Activated CD4-positive, alpha-beta T cell treated with anti-CD3 and anti-CD28 coated beads, Interleukin-2, amount 10 ng/mL, durations not matched to agents 7 days and 5 days (primary cell): ENCODE measurements around the gene GUK1. TPM values are rescaled to one million over a fixed set of nuclear protein-coding genes. Genes with fewer than 3 reads are reported as not detected.
A peak's percentile ranks its signal among the peaks of the same experiment; 100 is the strongest.

ENCODE experiments used
- CTCF ChIA-PET: fragments of 350-600 bp; sonication (Branson Sonifier 250); formaldehyde crosslinking; loops from one replicate; lab custom pipeline; 2021; ENCODE audit warnings: antibody characterized with exemption; lab: Charles Lee
- POLR2A ChIA-PET: fragments of 350-600 bp; sonication (Branson Sonifier 250); formaldehyde crosslinking; loops from one replicate; lab custom pipeline; 2021; ENCODE audit warnings: antibody characterized with exemption; lab: Charles Lee
- DNase-seq: peaks from one replicate; pipeline ENCODE4 v3.0.0-alpha.2; 2020
- H3K27ac Mint-ChIP-seq: one replicate; pipeline ENCODE4 v1.8.0; 2021; ENCODE audit warnings: mild to moderate bottlenecking, moderate library complexity, mixed read lengths
- H3K27me3 Mint-ChIP-seq: one replicate; pipeline ENCODE4 v1.8.0; 2021; ENCODE audit warnings: mixed read lengths
- H3K36me3 Mint-ChIP-seq: one replicate; pipeline ENCODE4 v1.8.0; 2021; ENCODE audit warnings: low read depth, mixed read lengths
- H3K4me1 Mint-ChIP-seq: one replicate; pipeline ENCODE4 v1.8.0; 2021; ENCODE audit warnings: mixed read lengths
- H3K4me3 Mint-ChIP-seq: one replicate; pipeline ENCODE4 v1.8.0; 2021; ENCODE audit warnings: mild to moderate bottlenecking, moderate library complexity, mixed read lengths
- H3K9me3 Mint-ChIP-seq: one replicate; pipeline ENCODE4 v1.8.0; 2021; ENCODE audit warnings: mixed read lengths
- total RNA-seq, 2 experiments: library from RNA; stranded (reverse); gene quantifications; one replicate each; pipeline ENCODE4 v1.2.3, GENCODE V29; 2021

GUK1 gene
- total RNA-seq, 2 experiments from 2014 or later = 207 to 260 TPM

DNA sequence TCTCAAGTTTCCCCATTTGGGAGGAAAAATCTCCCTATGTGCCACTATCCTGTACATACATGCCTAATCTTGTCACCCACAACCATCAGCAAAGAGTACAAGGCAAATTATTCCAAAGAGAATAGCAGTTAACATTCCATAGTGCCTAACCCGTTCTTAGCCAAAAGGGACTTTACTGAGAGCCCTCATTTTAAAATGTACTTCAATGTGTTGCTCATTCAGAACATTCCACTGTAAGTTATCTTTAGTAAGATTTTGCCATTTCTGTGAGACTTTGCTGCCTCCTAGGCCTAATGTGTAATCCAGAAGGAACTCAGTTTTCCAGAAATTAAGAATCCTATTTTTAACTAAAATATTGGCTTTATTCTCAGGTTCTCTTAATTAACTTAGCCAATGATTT, 19.7 kb upstream of the GUK1 start:
- H3K36me3 Mint-ChIP-seq = peaks cover 11% of the 10 kb centered on the region
- no peak for DNase-seq
- H3K4me1 Mint-ChIP-seq = peaks cover 8% of the 10 kb centered on the region
- no peaks in the 10 kb centered on the region for H3K27me3 Mint-ChIP-seq
- H3K27ac Mint-ChIP-seq = no peak overlapping the region
- peaks cover 14% of the 10 kb centered on the region for H3K9me3 Mint-ChIP-seq
- POLR2A ChIA-PET = no interaction called here
- no peak overlapping the region for H3K4me3 Mint-ChIP-seq
- CTCF ChIA-PET = interaction anchor here (3.5 kb wide), 1 partner anchor 46 kb away, joined by 12 read pairs; the partner anchor contains the start of gene IBA57

- Mint-ChIP-seq H3K27me3 (no peaks in the 10 kb centered on the region), H3K4me1 (peaks cover 11% of the 10 kb centered on the region), H3K4me3 (no peak overlapping the region), H3K9me3 (peaks cover 14% of the 10 kb centered on the region), H3K36me3 (peaks cover 11% of the 10 kb centered on the region), H3K27ac (peak overlapping the region; percentile 41)
- DNase-seq = no peak
- ChIA-PET POLR2A (interaction anchor here (0.6 kb wide), 1 partner anchor 17 kb away, joined by 3 read pairs; no protein-coding TSS in a partner anchor), CTCF (interaction anchor here (1.2 to 3.5 kb wide), 3 partner anchors 10 to 45 kb away, joined by 3 to 12 read pairs (median 9); partner anchors contain the start of gene IBA57)
These were observed 19.1 kb upstream of the GUK1 start for GRCh38 chr1:228120857-228121489.

GRCh38 chr1:228122921-228123441, 17.1 kb upstream of the GUK1 start:
- ChIA-PET POLR2A (no interaction called here), CTCF (interaction anchor here (0.7 to 3.5 kb wide), 6 partner anchors 8 to 170 kb away, joined by 3 to 12 read pairs (median 4); partner anchors contain the start of gene IBA57)
- DNase-seq = no peak
- Mint-ChIP-seq H3K4me3 (no peak overlapping the region), H3K27me3 (no peaks in the 10 kb centered on the region), H3K4me1 (peaks cover 11% of the 10 kb centered on the region), H3K27ac (no peak overlapping the region), H3K36me3 (peaks cover 6% of the 10 kb centered on the region), H3K9me3 (peaks cover 9% of the 10 kb centered on the region)

- Mint-ChIP-seq H3K4me3 (no peak overlapping the region), H3K27ac (no peak overlapping the region), H3K27me3 (no peaks in the 10 kb centered on the region), H3K36me3 (peaks cover 4% of the 10 kb centered on the region), H3K4me1 (peaks cover 11% of the 10 kb centered on the region), H3K9me3 (peaks cover 6% of the 10 kb centered on the region)
- no peak for DNase-seq
- CTCF ChIA-PET = interaction anchor here (0.7 to 3.5 kb wide), 5 partner anchors 9 to 170 kb away, joined by 3 to 12 read pairs (median 4); partner anchors contain the start of gene IBA57
- POLR2A ChIA-PET = no interaction called here
These were observed 16.6 kb upstream of the GUK1 start for GRCh38 chr1:228123505-228123904.

GRCh38 chr1:228125185-228125584, 14.9 kb upstream of the GUK1 start:
- Mint-ChIP-seq H3K36me3 (peaks cover 2% of the 10 kb centered on the region), H3K4me1 (peaks cover 11% of the 10 kb centered on the region), H3K27ac (no peak overlapping the region), H3K27me3 (no peaks in the 10 kb centered on the region), H3K4me3 (no peak overlapping the region), H3K9me3 (no peaks in the 10 kb centered on the region)
- ChIA-PET POLR2A (no interaction called here), CTCF (interaction anchor here (1.8 to 3.1 kb wide), 2 partner anchors 12 to 40 kb away, joined by 9 to 10 read pairs; partner anchors contain the start of gene IBA57)
- no peak for DNase-seq

- no peak overlapping the region for H3K27ac Mint-ChIP-seq
- no peaks in the 10 kb centered on the region for H3K9me3 Mint-ChIP-seq
- DNase-seq = no peak
- peaks cover 11% of the 10 kb centered on the region for H3K4me1 Mint-ChIP-seq
- H3K27me3 Mint-ChIP-seq = peaks cover 21% of the 10 kb centered on the region
- POLR2A ChIA-PET = no interaction called here
- H3K4me3 Mint-ChIP-seq = no peak overlapping the region
- CTCF ChIA-PET = interaction anchor here (0.8 to 2.2 kb wide), 4 partner anchors 10 to 35 kb away, joined by 3 to 9 read pairs (median 6); no protein-coding TSS in a partner anchor
- no peaks in the 10 kb centered on the region for H3K36me3 Mint-ChIP-seq
These were observed 8.3 kb upstream of the GUK1 start for GRCh38 chr1:228131766-228132165.

- Mint-ChIP-seq H3K9me3 (no peaks in the 10 kb centered on the region), H3K4me3 (no peak overlapping the region), H3K4me1 (peaks cover 19% of the 10 kb centered on the region), H3K27ac (no peak overlapping the region), H3K36me3 (no peaks in the 10 kb centered on the region), H3K27me3 (peaks cover 29% of the 10 kb centered on the region)
- CTCF ChIA-PET = interaction anchor here (1.3 to 1.9 kb wide), 3 partner anchors 8 to 32 kb away, joined by 3 to 7 read pairs (median 4); partner anchors contain the start of gene IBA57
- POLR2A ChIA-PET = interaction anchor here (0.5 kb wide), 1 partner anchor 61 kb away, joined by 3 read pairs; no protein-coding TSS in a partner anchor
- no peak for DNase-seq
These were observed 5.5 kb upstream of the GUK1 start for GRCh38 chr1:228134591-228134990.

DNA sequence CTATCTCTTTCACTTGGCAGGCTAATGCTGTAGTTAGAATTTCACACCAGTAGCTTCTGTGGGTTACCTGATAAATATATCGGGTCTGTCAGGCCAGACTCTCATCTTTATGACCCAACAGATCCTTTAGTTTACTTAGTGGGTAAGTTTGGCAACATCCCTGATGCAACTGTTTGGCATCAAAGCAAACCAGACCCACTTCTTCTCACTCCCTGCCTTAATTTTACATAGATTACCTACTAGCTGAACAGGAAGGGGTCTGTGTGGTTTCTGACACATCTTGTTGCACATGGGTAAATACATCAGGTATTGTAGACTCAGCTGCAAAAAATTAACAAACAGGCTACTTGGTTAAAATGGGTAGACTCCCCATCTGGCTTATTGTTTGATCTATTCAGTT, 3.2 kb upstream of the GUK1 start:
- POLR2A ChIA-PET = no interaction called here
- DNase-seq = no peak
- Mint-ChIP-seq H3K27me3 (peaks cover 27% of the 10 kb centered on the region), H3K27ac (no peak overlapping the region), H3K4me3 (no peak overlapping the region), H3K9me3 (no peaks in the 10 kb centered on the region), H3K36me3 (peaks cover 9% of the 10 kb centered on the region), H3K4me1 (peaks cover 17% of the 10 kb centered on the region)
- CTCF ChIA-PET = interaction anchor here (1.4 to 11.0 kb wide), 4 partner anchors 11 to 48 kb away, joined by 3 to 104 read pairs (median 8); partner anchors contain the start of gene IBA57

GRCh38 chr1:228139406-228139930, 611 bp upstream of the GUK1 start:
- H3K27me3 Mint-ChIP-seq = peaks cover 27% of the 10 kb centered on the region
- POLR2A ChIA-PET = no interaction called here
- DNase-seq = no peak
- peak overlapping the region; percentile 100 for H3K27ac Mint-ChIP-seq
- CTCF ChIA-PET = interaction anchor here (0.9 to 11.0 kb wide), 3 partner anchors 25 to 49 kb away, joined by 3 to 104 read pairs (median 3); partner anchors contain the start of genes IBA57 and MRPL55
- H3K4me3 Mint-ChIP-seq = peak overlapping the region; percentile 99
- H3K4me1 Mint-ChIP-seq = peaks cover 41% of the 10 kb centered on the region
- H3K36me3 Mint-ChIP-seq = peaks cover 16% of the 10 kb centered on the region
- H3K9me3 Mint-ChIP-seq = no peaks in the 10 kb centered on the region

- Mint-ChIP-seq H3K4me3 (peak overlapping the region; percentile 99), H3K36me3 (peaks cover 16% of the 10 kb centered on the region), H3K9me3 (no peaks in the 10 kb centered on the region), H3K4me1 (peaks cover 41% of the 10 kb centered on the region), H3K27me3 (peaks cover 18% of the 10 kb centered on the region), H3K27ac (peak overlapping the region; percentile 100)
- ChIA-PET POLR2A (no interaction called here), CTCF (interaction anchor here (0.6 to 11.0 kb wide), 4 partner anchors 24 to 317 kb away, joined by 3 to 104 read pairs (median 3); partner anchors contain the start of gene IBA57)
- DNase-seq = no peak
These were observed 696 bp downstream of the GUK1 start for GRCh38 chr1:228140724-228141225.

DNA sequence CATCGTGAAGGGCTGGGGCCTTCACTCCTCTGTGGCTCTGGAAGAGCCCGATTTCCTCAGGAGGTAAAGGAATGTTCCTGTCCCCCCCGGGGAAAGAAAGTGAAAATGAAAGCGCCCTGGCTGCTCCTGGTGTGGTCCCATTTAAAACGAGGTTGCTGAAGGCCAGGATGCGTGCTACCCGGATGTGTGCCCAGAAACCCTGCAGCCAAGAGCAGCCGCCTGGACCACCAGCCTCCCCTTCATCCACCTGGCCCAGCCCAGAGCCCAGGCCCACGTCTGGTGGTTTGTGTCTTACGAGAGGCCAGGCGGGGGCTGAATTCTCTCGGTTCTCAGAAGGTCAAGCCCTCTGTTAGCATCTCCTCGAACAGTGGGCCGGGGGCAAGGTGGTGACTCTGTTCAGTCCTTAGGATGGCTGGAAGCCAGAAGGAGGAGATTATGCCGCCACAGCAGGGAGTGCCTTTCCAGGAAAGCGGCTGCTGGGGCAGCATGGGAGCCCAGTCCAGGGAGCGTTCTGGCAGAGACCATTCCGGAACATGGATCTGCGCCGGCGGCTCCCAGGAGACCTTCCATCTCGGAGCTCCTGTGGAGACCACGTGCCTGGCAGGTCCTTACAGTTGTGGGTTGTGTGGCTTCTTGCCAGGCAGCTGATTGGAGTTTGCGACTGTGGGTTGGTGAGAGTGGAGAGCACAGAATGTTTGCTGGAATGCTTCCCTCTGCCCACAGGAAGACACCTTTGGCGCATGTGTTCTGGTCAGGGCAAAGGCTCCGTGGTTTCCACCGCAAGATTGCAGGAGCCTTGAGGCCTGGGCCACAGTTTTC, 1.4 kb downstream of the GUK1 start:
- peak overlapping the region; percentile 100 for H3K27ac Mint-ChIP-seq

More for the DNA sequence above, 1.4 kb downstream of the GUK1 start:
- no peaks in the 10 kb centered on the region for H3K9me3 Mint-ChIP-seq
- ChIA-PET CTCF (interaction anchor here (1.1 to 11.0 kb wide), 5 partner anchors 11 to 142 kb away, joined by 3 to 104 read pairs (median 5); partner anchors contain the start of gene IBA57), POLR2A (no interaction called here)
- H3K36me3 Mint-ChIP-seq = peaks cover 16% of the 10 kb centered on the region
- DNase-seq = peak; percentile 51
- peak overlapping the region; percentile 99 for H3K4me3 Mint-ChIP-seq
- peaks cover 41% of the 10 kb centered on the region for H3K4me1 Mint-ChIP-seq
- peaks cover 11% of the 10 kb centered on the region for H3K27me3 Mint-ChIP-seq
